GM20431 (cell line): ENCODE data around the gene SSU72.
"Not testable (repeated sequence)": the region's sequence is repeated elsewhere in the genome, so short reads cannot be mapped to it uniquely, and the experiment has no call there.

ENCODE experiments used
- in situ Hi-C: fragments of 300-500 bp; cut with MseI, MboI; formaldehyde crosslinking; loops from one replicate; pipeline ENCODE4 v1.15.0; 2020; ENCODE audit warnings: low sequenced_read_pairs; ENCODE audit not compliant: unreplicated experiment

Gene SSU72

DNA sequence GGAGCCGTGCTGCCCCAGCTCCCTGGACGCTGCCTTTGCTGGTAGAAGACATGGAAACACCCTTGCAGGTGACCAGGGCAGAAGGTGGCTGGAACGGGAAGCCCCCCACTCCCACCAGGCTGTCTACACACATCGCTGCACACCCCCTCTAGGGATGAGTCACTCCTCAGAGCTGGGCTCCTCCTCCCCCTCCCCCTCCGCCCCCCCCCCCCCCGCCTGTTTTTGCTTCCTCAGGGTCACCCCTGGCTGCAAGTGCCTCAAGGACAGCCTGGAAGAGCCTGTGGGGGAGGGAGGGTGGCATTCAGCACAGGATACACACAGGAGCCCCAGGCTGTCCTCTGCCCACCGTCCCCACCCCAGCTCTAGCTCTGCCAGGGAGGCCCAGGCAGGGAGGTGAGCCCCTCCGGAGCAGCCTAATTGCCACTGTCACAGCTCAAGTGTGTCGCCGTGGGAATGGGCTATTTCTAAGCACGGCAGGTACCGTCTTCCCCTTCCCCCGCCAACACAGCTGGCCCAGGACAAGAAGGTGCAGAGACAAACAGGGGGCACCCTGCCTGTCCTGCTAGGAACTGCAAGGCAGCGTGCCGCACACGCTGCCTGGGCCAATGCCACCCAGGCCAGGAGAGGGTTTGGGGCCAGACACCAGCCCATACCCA, 22.7 kb upstream of the SSU72 start:
- in situ Hi-C loops, result no loop called here

DNA sequence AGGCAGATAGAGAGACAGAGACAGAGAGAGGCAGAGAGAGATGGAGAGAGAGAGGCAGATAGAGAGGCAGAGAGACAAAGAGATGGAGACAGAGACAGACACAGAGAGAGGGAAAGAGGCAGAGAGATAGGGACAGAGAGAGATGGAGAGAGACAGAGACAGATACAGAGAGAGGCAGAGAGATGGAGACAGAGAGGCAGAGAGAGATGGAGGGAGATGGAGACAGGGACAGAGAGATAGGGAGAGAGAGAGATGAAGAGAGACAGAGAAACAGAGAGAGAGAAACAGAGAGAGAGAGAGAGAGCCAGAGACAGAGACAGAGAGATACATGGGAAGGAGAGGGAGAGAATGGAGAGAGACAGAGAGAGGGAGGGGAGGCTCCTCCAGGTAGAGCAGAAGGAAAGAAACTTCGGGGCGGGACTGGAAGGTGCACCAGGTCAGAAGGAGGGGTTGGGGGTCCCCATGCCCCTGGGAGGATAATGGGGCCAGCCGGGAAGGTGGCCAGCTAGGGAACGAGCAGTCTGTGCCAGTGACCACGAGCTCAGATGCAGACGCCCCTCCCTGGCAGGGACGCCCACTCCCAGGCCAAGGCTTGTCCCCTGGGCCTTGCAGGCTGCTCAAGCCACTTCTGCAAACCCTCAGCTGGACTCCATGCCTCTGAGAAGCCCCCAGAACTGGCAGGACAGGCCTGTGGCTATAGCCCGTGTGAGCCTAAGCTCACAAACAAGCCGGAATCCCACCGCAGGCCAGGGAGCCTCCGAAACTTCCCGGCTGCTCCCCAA, 22.0 kb upstream of the SSU72 start:
- in situ Hi-C loops, result no loop called here

- in situ Hi-C loops, result not testable (repeated sequence)
Measured at GRCh38 chr1:1595341-1595740, 20.7 kb upstream of the SSU72 start.

DNA sequence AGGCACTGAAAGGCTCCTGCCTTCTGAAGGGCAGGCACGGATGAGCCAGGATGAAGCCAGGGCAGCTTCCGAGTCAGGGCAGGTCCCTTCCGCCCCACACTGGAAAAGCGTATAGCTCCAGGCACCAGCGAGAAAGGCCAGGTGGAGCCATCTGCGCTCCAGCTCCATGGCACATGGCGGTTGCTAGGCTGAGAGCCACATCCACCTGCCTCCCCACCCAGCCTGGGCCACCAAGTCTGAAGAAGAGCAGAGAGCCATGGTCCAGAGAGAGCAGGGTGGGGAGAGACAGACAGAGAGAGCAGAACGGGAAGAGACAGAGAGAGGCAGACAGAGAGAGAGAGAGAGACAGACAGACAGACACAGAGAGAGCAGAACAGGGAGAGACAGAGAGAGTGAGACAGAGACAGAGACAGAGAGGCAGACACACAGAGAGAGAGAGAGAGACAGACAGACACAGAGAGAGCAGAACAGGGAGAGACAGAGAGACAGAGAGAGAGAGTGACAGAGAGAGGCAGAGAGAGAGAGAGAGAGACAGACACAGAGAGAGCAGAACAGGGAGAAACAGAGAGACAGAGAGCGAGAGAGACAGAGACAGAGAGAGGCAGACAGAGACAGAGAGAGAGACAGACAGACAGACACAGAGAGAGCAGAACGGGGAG, 20.1 kb upstream of the SSU72 start:
- in situ Hi-C loops, result no loop called here

GRCh38 chr1:1593834-1594601, 19.4 kb upstream of the SSU72 start:
- in situ Hi-C loops, result no loop called here

GRCh38 chr1:1591452-1591851, 16.8 kb upstream of the SSU72 start:
- in situ Hi-C loops, result no loop called here

- in situ Hi-C loops, result no loop called here
Measured at GRCh38 chr1:1583347-1584010, 8.8 kb upstream of the SSU72 start.

- in situ Hi-C loops, result no loop called here
Measured at GRCh38 chr1:1582585-1583346, 8.1 kb upstream of the SSU72 start.

GRCh38 chr1:1578371-1578940, 3.8 kb upstream of the SSU72 start:
- in situ Hi-C loops, result no loop called here

DNA sequence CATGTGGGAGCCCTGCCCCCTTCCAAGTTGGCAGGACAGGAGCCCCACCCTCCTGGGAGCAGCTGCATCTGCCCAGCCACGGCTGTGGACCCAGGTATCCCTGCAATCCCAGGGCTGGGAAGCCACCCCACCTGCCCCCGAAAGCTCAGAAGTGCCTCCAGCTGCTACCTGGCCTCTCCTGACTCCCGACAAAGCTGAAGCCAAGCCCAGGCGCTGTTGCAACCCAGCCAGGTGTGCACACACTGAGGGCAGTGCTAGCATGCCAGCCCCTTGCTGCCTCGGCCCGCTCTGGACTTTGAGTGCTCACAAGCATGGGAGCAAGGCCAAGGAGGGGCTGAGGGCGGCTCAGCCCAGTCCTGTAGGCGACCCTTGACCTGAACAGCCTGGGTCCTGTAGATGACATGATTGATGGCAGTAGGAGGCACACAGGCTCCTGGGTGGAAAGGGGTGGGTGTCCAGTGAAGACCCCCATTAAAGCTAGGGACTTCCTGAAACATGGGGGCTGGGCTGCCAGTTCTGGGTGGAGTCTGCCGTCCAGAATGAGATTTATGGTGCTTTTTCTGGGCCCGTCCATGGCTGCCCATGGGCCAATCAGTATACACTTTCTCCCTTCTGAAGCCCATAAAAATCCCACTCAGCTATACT, 2.8 kb upstream of the SSU72 start:
- in situ Hi-C loops, result no loop called here

GRCh38 chr1:1573843-1574720, 581 bp downstream of the SSU72 start:
- in situ Hi-C loops, result no loop called here

DNA sequence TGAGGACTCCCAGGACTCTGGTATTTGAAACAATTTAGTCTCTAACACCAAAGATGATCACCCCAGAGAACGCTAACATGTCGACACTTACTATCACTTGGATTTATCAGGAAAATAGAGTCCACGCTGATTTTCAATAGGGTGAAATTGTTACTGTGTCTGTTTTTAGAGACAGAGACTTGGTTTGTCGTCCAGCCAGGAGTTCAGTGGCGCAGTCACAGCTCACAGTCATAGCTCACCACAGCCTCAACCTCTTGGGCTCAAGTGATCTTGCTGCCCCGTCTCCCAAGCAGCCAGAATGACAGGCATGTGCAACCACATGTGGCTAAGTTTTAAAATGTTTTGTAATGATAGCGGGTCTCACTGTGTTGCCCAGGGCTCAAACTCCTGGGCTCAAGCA, 5.3 kb downstream of the SSU72 start:
- in situ Hi-C loops, result no loop called here

DNA sequence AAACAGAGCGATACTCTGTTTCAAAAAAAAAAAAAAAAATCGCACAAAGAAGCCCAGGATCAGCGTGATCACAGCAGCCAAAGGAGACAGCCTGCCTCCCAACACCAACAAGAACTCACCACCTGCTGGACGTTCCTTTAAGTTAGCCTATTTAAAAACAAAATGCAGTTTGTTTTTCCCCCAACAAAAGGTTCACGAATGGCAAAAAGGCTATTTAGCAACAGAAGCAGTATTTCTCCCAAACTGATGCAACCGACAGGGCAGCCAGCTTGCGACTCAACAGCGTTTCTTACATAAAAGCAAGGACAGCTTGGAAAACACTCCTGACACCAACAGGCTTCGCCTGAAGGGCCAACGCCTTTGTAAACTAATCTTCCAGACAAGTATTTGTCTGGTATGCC, 6.8 kb downstream of the SSU72 start:
- in situ Hi-C loops, result no loop called here

DNA sequence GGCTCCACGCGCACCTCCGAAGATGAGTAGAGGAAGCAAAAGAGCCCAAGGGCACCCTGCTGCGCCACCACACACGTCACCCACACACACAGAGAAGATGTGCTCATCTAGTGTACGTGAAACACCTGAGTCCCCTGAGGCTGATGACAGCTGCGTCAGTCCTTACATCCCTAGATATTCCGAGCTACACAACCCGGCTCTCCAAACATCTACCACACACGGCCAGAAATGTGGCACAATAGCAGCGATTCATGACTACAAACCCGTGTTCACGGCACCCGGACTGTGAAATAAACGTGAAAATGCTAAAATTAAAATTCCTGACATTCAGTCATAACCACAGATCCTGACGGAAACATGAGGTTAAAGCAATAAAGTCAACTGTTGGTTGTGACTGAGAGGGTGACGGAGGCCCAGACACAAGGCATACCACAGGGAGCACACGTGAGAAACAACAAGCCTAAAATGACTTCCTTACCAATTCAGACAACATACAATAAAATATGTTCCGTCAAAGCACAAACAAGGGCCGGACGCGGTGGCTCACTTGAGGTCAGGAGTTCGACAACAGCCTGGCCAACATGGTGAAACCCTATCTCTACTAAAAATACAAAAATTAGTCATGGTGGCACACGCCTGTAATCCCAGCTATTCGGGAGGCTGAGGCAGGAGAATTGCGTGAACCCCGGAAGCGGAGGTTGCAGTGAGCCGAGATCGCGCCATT, 7.3 kb downstream of the SSU72 start:
- in situ Hi-C loops, result no loop called here

DNA sequence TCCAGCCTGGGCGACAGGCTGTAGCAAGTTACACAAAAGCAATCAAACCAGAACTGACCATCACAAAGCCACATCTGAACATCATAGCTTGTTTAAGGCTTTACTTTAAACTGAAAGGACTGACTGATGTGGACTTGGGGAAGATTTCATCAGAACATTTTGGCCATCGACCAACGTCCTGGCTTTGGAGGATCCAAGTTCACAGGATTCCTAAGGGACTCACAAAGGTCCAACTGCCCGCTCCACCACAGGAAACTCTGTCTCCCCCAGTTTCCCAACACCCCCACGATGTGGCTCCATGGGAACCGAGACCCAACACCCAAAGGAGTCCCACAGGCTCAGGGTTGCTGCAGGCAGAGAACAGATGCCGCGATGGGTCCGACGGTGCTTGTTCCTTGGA, 9.3 kb downstream of the SSU72 start:
- in situ Hi-C loops, result no loop called here

DNA sequence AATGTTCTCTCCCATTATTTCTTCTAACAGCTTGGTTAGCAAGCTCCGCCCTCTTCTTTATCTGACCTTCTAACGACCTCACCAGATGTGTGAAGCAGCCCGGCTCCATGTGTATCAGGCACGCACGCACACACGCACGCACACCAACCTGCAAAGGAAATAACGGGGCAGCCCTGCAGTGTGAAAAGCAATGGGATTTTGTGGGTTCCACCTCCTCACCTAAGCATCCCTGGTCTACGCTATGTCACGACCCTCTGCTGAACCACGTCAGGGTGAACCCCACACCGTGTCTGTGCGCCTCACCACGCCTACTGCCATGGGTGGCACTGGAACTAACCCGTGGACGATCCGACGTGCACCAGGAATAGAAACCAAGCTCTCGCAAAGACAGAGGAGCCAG, 10.4 kb downstream of the SSU72 start:
- in situ Hi-C loops, result no loop called here

GRCh38 chr1:1563688-1564087, 11.0 kb downstream of the SSU72 start:
- in situ Hi-C loops, result no loop called here
